Fibroblast of mammary gland (primary cell): ENCODE data around the gene MGAT5B.

ENCODE experiments used
- DNase-seq: peaks from one replicate; pipeline ENCODE4 v3.0.0-alpha.2; 2010; ENCODE audit warnings: low read depth
- H3K4me3 ChIP-seq: 2 replicates; pipeline ENCODE4 v1.5.1; 2011; ENCODE audit warnings: low read depth, mild to moderate bottlenecking, low read length, moderate library complexity; ENCODE audit not compliant: control insufficient read depth
- TF ChIP-seq, protein P1 (sequence below): conservative IDR thresholded peaks from 2 replicates; pipeline ENCODE4 v1.5.1; 2011; ENCODE audit warnings: low read depth, low read length, inconsistent platforms; ENCODE audit not compliant: control insufficient read depth, insufficient read depth

Gene MGAT5B

DNA sequence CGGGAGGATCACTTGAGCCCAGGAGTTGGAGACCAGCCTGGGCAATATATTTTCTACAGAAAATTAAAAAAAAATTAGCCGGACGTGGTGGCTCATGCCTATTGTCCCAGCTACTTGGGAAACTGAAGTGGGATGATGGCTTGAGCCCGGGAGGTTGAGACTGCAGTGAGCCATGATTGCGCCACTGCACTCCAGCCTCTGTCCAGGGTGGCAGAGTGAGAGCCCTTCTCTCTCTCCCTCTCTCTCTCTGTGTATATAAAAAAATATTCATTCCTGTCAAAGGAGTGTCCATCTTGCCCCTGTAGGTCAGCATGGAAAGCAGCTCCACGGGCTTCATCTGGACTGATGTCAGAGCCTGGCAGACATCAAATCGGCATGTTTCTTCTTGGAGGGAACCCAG is 31.2 kb downstream of the MGAT5B start:
- TF ChIP-seq, protein P1, sequence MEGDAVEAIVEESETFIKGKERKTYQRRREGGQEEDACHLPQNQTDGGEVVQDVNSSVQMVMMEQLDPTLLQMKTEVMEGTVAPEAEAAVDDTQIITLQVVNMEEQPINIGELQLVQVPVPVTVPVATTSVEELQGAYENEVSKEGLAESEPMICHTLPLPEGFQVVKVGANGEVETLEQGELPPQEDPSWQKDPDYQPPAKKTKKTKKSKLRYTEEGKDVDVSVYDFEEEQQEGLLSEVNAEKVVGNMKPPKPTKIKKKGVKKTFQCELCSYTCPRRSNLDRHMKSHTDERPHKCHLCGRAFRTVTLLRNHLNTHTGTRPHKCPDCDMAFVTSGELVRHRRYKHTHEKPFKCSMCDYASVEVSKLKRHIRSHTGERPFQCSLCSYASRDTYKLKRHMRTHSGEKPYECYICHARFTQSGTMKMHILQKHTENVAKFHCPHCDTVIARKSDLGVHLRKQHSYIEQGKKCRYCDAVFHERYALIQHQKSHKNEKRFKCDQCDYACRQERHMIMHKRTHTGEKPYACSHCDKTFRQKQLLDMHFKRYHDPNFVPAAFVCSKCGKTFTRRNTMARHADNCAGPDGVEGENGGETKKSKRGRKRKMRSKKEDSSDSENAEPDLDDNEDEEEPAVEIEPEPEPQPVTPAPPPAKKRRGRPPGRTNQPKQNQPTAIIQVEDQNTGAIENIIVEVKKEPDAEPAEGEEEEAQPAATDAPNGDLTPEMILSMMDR = no peak
- H3K4me3 ChIP-seq = no peak overlapping the region
- no peak for DNase-seq

DNA sequence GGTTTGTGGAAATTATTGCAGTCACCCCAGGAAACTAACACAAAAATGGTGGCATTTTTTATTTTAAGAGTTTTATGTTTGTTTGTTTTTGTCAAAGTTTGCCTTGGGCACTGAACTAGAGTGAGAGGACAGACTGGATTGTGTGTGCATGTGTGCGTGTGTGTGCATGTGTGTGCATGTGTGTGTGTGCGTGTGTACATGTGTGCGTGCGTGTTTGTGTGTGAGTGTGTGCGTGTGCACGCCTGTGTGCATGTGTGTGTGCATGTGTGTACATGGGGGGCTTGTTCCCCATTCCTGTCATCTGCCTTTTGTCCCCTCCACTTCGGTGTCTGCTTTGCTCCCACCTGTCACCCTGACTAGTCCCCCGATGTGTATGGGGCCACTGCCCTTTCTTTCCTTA is 32.5 kb downstream of the MGAT5B start:
- no peak overlapping the region for H3K4me3 ChIP-seq
- TF ChIP-seq, protein P1 = no peak
- no peak for DNase-seq

DNA sequence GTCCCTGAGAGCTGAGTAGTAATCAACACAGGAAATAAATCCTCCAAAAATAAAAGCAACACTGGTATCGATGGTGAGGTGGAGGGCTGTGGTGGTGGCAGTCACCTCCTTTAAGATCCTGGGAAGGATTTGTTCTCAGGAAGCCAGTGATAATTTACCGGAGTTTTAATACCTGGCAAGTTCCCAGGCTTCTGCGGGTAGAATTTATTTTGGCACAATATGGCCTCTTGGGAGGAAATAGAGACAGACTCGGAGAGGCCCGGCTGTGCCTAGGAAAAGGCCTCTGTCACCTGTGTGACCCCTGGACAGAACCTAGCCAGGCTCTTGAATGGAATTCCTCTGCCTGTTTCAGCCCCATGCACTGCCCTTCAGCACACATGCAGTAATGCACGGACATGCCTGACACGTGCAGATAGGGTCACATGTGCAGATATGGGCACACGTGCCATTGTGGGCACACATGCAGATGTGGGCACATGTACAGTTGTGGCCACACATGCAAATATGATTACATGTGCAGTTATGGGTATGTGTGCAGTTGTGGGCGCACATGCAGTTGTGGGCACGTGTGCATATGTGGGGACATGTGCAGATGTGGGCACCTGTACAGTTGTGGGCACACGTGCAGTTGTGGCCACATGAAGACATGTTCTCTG is 33.5 kb downstream of the MGAT5B start:
- no peak overlapping the region for H3K4me3 ChIP-seq
- DNase-seq = no peak
- TF ChIP-seq, protein P1 = no peak

DNA sequence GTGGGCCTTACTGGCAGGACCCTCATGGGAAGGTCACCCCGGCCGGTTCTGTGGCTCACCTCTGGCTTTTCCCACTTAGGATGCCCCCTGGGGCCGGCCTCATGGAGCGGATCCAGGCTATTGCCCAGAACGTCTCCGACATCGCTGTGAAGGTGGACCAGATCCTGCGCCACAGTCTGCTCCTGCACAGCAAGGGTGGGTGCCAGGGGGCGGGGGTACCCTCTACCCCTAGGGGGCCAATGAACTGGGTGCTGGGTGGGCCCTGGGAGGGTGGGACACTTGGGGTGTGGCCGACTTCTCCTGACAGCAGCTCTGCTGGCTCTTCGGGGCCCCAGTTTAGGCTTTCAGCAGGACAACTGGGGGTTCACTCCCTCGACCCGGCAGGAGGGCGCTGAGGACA is 34.3 kb downstream of the MGAT5B start:
- DNase-seq = no peak
- TF ChIP-seq, protein P1 = no peak
- H3K4me3 ChIP-seq = no peak overlapping the region

DNA sequence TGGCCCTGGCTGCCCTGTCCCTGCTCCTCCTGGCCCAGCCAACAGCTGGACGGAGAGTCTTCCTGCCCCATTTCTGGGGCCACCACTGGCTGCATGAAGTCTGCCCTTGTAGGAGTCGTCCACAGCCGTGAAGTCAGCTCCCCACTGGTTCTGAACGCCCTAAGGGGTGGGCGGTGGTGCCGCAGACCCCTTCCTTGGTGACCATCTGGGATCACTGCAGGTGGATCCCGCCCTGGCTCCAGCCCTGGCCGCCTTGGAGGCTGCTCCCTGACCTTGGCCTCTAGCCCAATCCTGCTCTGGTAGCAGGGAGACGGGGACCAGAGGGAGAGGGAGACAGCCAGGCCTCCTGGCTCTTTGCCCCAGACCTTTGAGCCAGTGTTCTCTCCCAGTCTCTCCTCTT is 35.4 kb downstream of the MGAT5B start:
- TF ChIP-seq, protein P1 = no peak
- H3K4me3 ChIP-seq = no peak overlapping the region
- no peak for DNase-seq

DNA sequence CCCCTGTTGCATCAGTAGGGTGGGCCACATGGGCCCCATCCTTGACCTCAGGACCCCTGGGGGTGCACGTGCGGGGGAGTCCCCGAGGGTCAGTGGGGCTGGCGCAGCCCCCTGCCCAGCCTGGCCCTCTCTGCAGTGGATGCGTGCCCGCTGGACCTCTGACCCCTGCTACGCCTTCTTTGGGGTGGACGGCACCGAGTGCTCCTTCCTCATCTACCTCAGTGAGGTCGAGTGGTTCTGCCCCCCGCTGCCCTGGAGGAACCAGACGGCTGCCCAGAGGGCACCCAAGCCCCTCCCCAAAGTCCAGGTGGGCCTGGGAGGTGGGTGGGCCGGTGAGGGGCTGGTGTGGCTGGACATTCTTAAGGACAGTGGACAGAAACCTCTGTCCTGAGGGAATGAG is 35.9 kb downstream of the MGAT5B start:
- H3K4me3 ChIP-seq = no peak overlapping the region
- TF ChIP-seq, protein P1 = no peak
- no peak for DNase-seq

DNA sequence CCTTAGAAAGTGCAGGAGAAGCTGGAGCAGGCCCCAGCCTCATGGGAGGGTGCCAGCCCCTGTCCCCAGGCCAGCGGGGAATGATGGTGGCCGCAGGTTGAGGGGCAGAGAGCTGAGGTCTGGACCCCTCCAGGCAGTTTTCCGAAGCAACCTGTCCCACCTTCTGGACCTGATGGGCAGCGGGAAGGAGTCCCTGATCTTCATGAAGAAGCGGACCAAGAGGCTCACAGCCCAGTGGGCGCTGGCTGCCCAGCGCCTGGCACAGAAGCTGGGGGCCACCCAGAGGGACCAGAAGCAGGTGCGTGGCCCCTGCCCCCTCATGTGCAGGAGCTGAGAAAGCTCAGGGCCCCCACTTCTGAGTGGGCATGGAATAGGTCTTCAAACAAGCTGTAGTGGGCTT is 36.8 kb downstream of the MGAT5B start:
- no peak for DNase-seq
- TF ChIP-seq, protein P1 = no peak
- H3K4me3 ChIP-seq = no peak overlapping the region
